Upper lobe of right lung (tissue), 1 donor: ENCODE results near the gene CMC2. TPM values are rescaled to one million over a fixed set of nuclear protein-coding genes. Genes with fewer than 3 reads are reported as not detected.

Experiments used
- ATAC-seq: fragments of 200-7000 bp; cut with Tn5 transposase; one replicate; pipeline ENCODE4 v1.9.1; 2020; ENCODE audit warnings: mild to moderate bottlenecking, moderate library complexity
- DNase-seq: peaks from one replicate; pipeline ENCODE4 v3.0.0-alpha.2; 2020
- H3K27ac ChIP-seq: fragments of 200-600 bp; one replicate; pipeline ENCODE4 v1.8.0; 2022
- H3K27me3 ChIP-seq: fragments of 200-600 bp; one replicate; pipeline ENCODE4 v1.8.0; 2022; ENCODE audit warnings: mild to moderate bottlenecking
- H3K36me3 ChIP-seq: fragments of 200-600 bp; one replicate; pipeline ENCODE4 v1.8.0; 2022
- H3K4me1 ChIP-seq: fragments of 200-600 bp; one replicate; pipeline ENCODE4 v1.8.0; 2022
- H3K4me3 ChIP-seq: fragments of 200-600 bp; one replicate; pipeline ENCODE4 v1.8.0; 2022; ENCODE audit warnings: mild to moderate bottlenecking
- H3K9me3 ChIP-seq: fragments of 200-600 bp; one replicate; pipeline ENCODE4 v1.8.0; 2022
- CTCF ChIP-seq: fragments of 200-600 bp; IDR thresholded peaks from one replicate; pipeline ENCODE4 v1.8.0; 2022; ENCODE audit warnings: antibody characterized with exemption
- intact Hi-C: fragments of 100-400 bp; cut with DNase I; formaldehyde crosslinking; loops from one replicate; pipeline ENCODE4 v1.11.0; 2022
- long read RNA-seq: library from polyadenylated mRNA; unstranded; transcript quantifications from one replicate; pipeline ENCODE4 v2.0.0, GENCODE V29; 2021
- total RNA-seq: library from RNA; stranded (reverse); fragmentation: NEBNext Ultra II Directional; extraction: Animal tissue kit (Norgen Biotek cat#: 25700); gene quantifications from one replicate; pipeline ENCODE4 v1.2.1, GENCODE V29; 2021
- donor health status: DM: no; HTN: yes; CAD: no; lungs with severe emphysema.

CMC2 gene
- total RNA-seq = 43.3 TPM
- long read RNA-seq, full-length matches to known transcripts = 22 of 34 reads
- long read RNA-seq, partial matches to known transcripts = 0 of 34 reads
- long read RNA-seq, other reads (novel, unspliced or antisense) = 12 of 34 reads

- intact Hi-C loops = no loop called here
- Histone ChIP-seq H3K27me3 (no peaks in the 10 kb centered on the region), H3K4me3 (peak within 1 kb of the TSS; percentile 99), H3K27ac (peak within 1 kb of the TSS; percentile 100), H3K4me1 (peaks cover 24% of the 10 kb centered on the region), H3K9me3 (no peaks in the 10 kb centered on the region), H3K36me3 (no peaks in the 10 kb centered on the region)
- DNase-seq (peak; percentile 100), ATAC-seq (peak; percentile 95)
- no peak for TF ChIP-seq CTCF
These were observed at the start of gene CMC2, which contains the start of gene CENPN for GRCh38 chr16:81006813-81007695. Gene CMC2, minus strand, starts transcription at chr16:81006885. Its CDS starts 9,491 bp downstream, at chr16:80997394. Gene CENPN, plus strand, starts transcription at chr16:81007214. Its CDS starts 4,726 bp downstream, at chr16:81011940.

- no peak for ATAC-seq
These were observed 47.1 kb upstream of the CMC2 start for GRCh38 chr16:81053761-81054160.

GRCh38 chr16:81042821-81043220 lies 36.1 kb upstream of the CMC2 start:
- no peaks in the 10 kb centered on the region for H3K9me3 ChIP-seq
- H3K27ac ChIP-seq = no peak overlapping the region
- H3K4me3 ChIP-seq = no peak overlapping the region
- TF ChIP-seq CTCF = no peak
- H3K27me3 ChIP-seq = no peaks in the 10 kb centered on the region
- peaks cover 44% of the 10 kb centered on the region for H3K36me3 ChIP-seq
- peaks cover 5% of the 10 kb centered on the region for H3K4me1 ChIP-seq
- ATAC-seq (no peak), DNase-seq (no peak)
- intact Hi-C loops = no loop called here

More at GRCh38 chr16:81053761-81054160, 47.1 kb upstream of the CMC2 start:
- Histone ChIP-seq H3K36me3 (no peaks in the 10 kb centered on the region), H3K9me3 (no peaks in the 10 kb centered on the region), H3K27me3 (no peaks in the 10 kb centered on the region), H3K27ac (no peak overlapping the region), H3K4me3 (no peak overlapping the region), H3K4me1 (no peaks in the 10 kb centered on the region)
- DNase-seq = no peak
- intact Hi-C loops = no loop called here
- TF ChIP-seq CTCF = no peak

GRCh38 chr16:81041696-81042095 lies 35.0 kb upstream of the CMC2 start:
- no peaks in the 10 kb centered on the region for H3K9me3 ChIP-seq
- no peak overlapping the region for H3K4me3 ChIP-seq
- ATAC-seq (no peak), DNase-seq (no peak)
- H3K36me3 ChIP-seq = peaks cover 44% of the 10 kb centered on the region
- H3K4me1 ChIP-seq = peaks cover 14% of the 10 kb centered on the region
- H3K27ac ChIP-seq = no peak overlapping the region
- intact Hi-C loops = no loop called here
- no peak for TF ChIP-seq CTCF
- no peaks in the 10 kb centered on the region for H3K27me3 ChIP-seq

GRCh38 chr16:81040842-81041241 lies 34.2 kb upstream of the CMC2 start:
- no peak for ATAC-seq
- Histone ChIP-seq H3K27ac (no peak overlapping the region), H3K27me3 (no peaks in the 10 kb centered on the region), H3K36me3 (peaks cover 44% of the 10 kb centered on the region), H3K4me1 (peaks cover 16% of the 10 kb centered on the region), H3K9me3 (no peaks in the 10 kb centered on the region), H3K4me3 (no peak overlapping the region)
- intact Hi-C loops = no loop called here
- no peak for DNase-seq
- no peak for TF ChIP-seq CTCF
